ENCODE measurements around the gene CLEC18C.
"Not testable (repeated sequence)": the region's sequence is repeated elsewhere in the genome, so short reads cannot be mapped to it uniquely, and the experiment has no call there.

Gene CLEC18C

GRCh38 chr16:70218586-70218985 lies 45.0 kb downstream of the CLEC18C start:
- not testable (repeated sequence) for DNase-seq

- not testable (repeated sequence) for DNase-seq
Observed at GRCh38 chr16:70222574-70222973, 49.0 kb downstream of the CLEC18C start.

- DNase-seq = not testable (repeated sequence)
Observed at GRCh38 chr16:70223216-70223615, 49.6 kb downstream of the CLEC18C start.

- not testable (repeated sequence) for DNase-seq
Observed at GRCh38 chr16:70223971-70224513, 50.5 kb downstream of the CLEC18C start.

- DNase-seq = not testable (repeated sequence)
Observed at GRCh38 chr16:70224645-70225044, 51.1 kb downstream of the CLEC18C start.

- DNase-seq = not testable (repeated sequence)
Observed at GRCh38 chr16:70225430-70225829, 51.8 kb downstream of the CLEC18C start.

GRCh38 chr16:70226024-70226423 lies 52.4 kb downstream of the CLEC18C start:
- not testable (repeated sequence) for DNase-seq

- DNase-seq = not testable (repeated sequence)
Observed at GRCh38 chr16:70231831-70232230, 58.2 kb downstream of the CLEC18C start.
